GM12878 (cell line): Measurements from ENCODE around the gene PIR. TPM values are rescaled to one million over a fixed set of nuclear protein-coding genes. Genes with fewer than 3 reads are reported as not detected.

ENCODE experiments used
- ATAC-seq: fragments of 200-7000 bp; cut with Tn5 transposase; 3 replicates; pipeline ENCODE4 v1.9.1; 2020; ENCODE audit warnings: mild to moderate bottlenecking, moderate library complexity
- BruUV-seq: library from RNA; stranded (reverse); fragments of 400-500 nt; replicated peaks from 2 replicates; lab custom pipeline; 2021; lab: Mats Ljungman, UMichigan
- CTCF ChIA-PET: fragments of 300-600 bp; sonication (Branson Sonifier 250); formaldehyde crosslinking; extraction: SDS; loops from one replicate; lab custom pipeline; 2021; ENCODE audit warnings: inconsistent platforms; lab: Yijun Ruan, JAX
- POLR2A ChIA-PET: fragments of 350-600 bp; formaldehyde crosslinking; extraction: SDS; loops from one replicate; lab custom pipeline; 2021; ENCODE audit warnings: inconsistent platforms; lab: Charles Lee
- RAD21 ChIA-PET: fragments of 300-600 bp; sonication (Branson Sonifier 250); formaldehyde crosslinking; loops from one replicate; lab custom pipeline; 2023; ENCODE audit warnings: antibody characterized with exemption; ENCODE audit not compliant: unreplicated experiment; lab: Charles Lee
- SMC1A ChIA-PET: fragments of 300-600 bp; sonication (Branson Sonifier 250); formaldehyde crosslinking; loops from one replicate; lab custom pipeline; 2023; ENCODE audit not compliant: unreplicated experiment, uncharacterized antibody; lab: Charles Lee
- DNase-seq: peaks from one replicate; pipeline ENCODE4 v3.0.0-alpha.2; 2011; ENCODE audit warnings: low read depth, low spot score
- FAIRE-seq: peaks from 3 replicates; lab custom pipeline; 2011; peaks lifted over from hg19 to GRCh38; lab: Jason Lieb, UNC
- H2AFZ ChIP-seq: 2 replicates; pipeline ENCODE4 v1.6.0; 2011; ENCODE audit warnings: low read depth, low read length, control low read depth; ENCODE audit not compliant: control insufficient read depth
- H3K27ac ChIP-seq: 2 replicates; pipeline ENCODE4 v1.5.1; 2011; ENCODE audit warnings: control low read depth; ENCODE audit not compliant: control insufficient read depth, insufficient read depth
- H3K27me3 ChIP-seq, 2 experiments: replicated peaks in 1 of 2; 2 replicates each; pipeline versions ENCODE4 v1.6.0 to v1.6.1; 2011; ENCODE audit warnings: low read length in 1 of 2; ENCODE audit not compliant: control insufficient read depth in 2 of 2, insufficient read depth in 2 of 2
- H3K36me3 ChIP-seq, 2 experiments: 2 replicates each; pipeline ENCODE4 v1.5.1; 2011; ENCODE audit warnings: low read length in 1 of 2; ENCODE audit not compliant: control insufficient read depth in 2 of 2, insufficient read depth in 2 of 2
- H3K4me1 ChIP-seq: 2 replicates; pipeline ENCODE4 v1.6.1; 2011; ENCODE audit warnings: mild to moderate bottlenecking, low read length, moderate library complexity, mixed read lengths; ENCODE audit not compliant: control insufficient read depth, insufficient read depth
- H3K4me2 ChIP-seq: 2 replicates; pipeline ENCODE4 v1.6.0; 2011; ENCODE audit warnings: control low read depth; ENCODE audit not compliant: control insufficient read depth, insufficient read depth
- H3K4me3 ChIP-seq: fragments of 200-600 bp; sonication (generic); 2 replicates; pipeline ENCODE4 v1.5.1; 2016
- H3K79me2 ChIP-seq: 2 replicates; pipeline ENCODE4 v1.6.0; 2011; ENCODE audit warnings: low read length; ENCODE audit not compliant: control insufficient read depth, insufficient read depth
- H3K9ac ChIP-seq: 2 replicates; pipeline ENCODE4 v1.8.0; 2011; ENCODE audit warnings: low read length, control low read depth, mixed read lengths; ENCODE audit not compliant: control insufficient read depth, insufficient read depth
- H3K9me3 ChIP-seq: replicated peaks from 3 replicates; pipeline ENCODE4 v1.5.1; 2011; ENCODE audit warnings: mild to moderate bottlenecking, low read length; ENCODE audit not compliant: control insufficient read depth, insufficient read depth
- H4K20me1 ChIP-seq: 2 replicates; pipeline ENCODE4 v1.6.0; 2011; ENCODE audit not compliant: control insufficient read depth, insufficient read depth
- ATF7 ChIP-seq: fragments of 450-650 bp; IDR thresholded peaks from 2 replicates; pipeline ENCODE4 v1.6.1; 2016; ENCODE audit warnings: low read depth, mild to moderate bottlenecking
- BHLHE40 ChIP-seq, 2 experiments: fragments of 450-650 bp in 1 of 2; IDR thresholded peaks; 2 replicates each; pipeline ENCODE4 v1.6.1; 2011 to 2017; ENCODE audit warnings: low read depth in 2 of 2, borderline replicate concordance in 1 of 2, improper control_type of control experiment in 1 of 2, low read length in 1 of 2, mild to moderate bottlenecking in 1 of 2
- CBX3 ChIP-seq: fragments of 200-600 bp; sonication (generic); IDR thresholded peaks from 2 replicates; pipeline ENCODE4 v1.6.1; 2016; ENCODE audit warnings: low read depth, borderline replicate concordance
- CREB1 ChIP-seq: IDR thresholded peaks from 2 replicates; pipeline ENCODE4 v1.6.1; 2012; ENCODE audit warnings: low read depth, mild to moderate bottlenecking, inconsistent platforms
- EED ChIP-seq: sonication (generic); IDR thresholded peaks from 2 replicates; pipeline ENCODE4 v1.6.1; 2016; ENCODE audit warnings: antibody characterized with exemption, low read depth
- RAD21 ChIP-seq: IDR thresholded peaks from 2 replicates; pipeline ENCODE4 v1.6.1; 2011; ENCODE audit warnings: mild to moderate bottlenecking, low read depth, low read length, moderate library complexity; ENCODE audit not compliant: insufficient read depth
- TCF3 ChIP-seq: IDR thresholded peaks from 2 replicates; pipeline ENCODE4 v1.6.1; 2012; ENCODE audit warnings: low read depth, mild to moderate bottlenecking, low read length, borderline replicate concordance; ENCODE audit not compliant: insufficient read depth
- ZNF622 ChIP-seq: fragments of 450-650 bp; IDR thresholded peaks from 2 replicates; pipeline ENCODE4 v1.6.1; 2017; ENCODE audit warnings: mild to moderate bottlenecking, inconsistent platforms
- WGBS: methylation state at CpG from one replicate; pipeline ENCODE4 v1.1.6; 2016; ENCODE audit warnings: low lambda C conversion rate; ENCODE audit not compliant: insufficient replicate concordance, insufficient coverage; ENCODE audit errors: missing lambda C conversion rate; 5-methylcytosine and 5-hydroxymethylcytosine counted together
- in situ Hi-C: fragments of 300-500 bp; cut with MboI; formaldehyde crosslinking; loops from 9 replicates; pipeline ENCODE4 v1.14.3; 2018; ENCODE audit warnings: mixed read lengths
- intact Hi-C: fragments of 100-400 bp; cut with micrococcal nuclease; formaldehyde crosslinking; loops from one replicate; pipeline ENCODE4 v1.14.2; 2022; ENCODE audit not compliant: unreplicated experiment
- polyA plus RNA-seq, 11 experiments: library from polyadenylated mRNA; depleted of rRNA in 4 of 11; unstranded in 6 of 11; stranded (reverse) in 5 of 11; fragments of >200 nt; fragmentation: Nextera tagmentation in 4 of 11; fragmentation: Illumina TruSeq in 1 of 11; extraction: Ambion mirVana in 4 of 11; extraction: Trizol in 1 of 11; gene quantifications; 1 replicate in 1 of 11; 2 replicates in 10 of 11; pipeline versions ENCODE4 v1.2.1 to v1.2.3, GENCODE V29; 2011 to 2016; ENCODE audit warnings: inconsistent platforms in 2 of 11, missing spikeins in 2 of 11, low read depth in 1 of 11
- total RNA-seq, 4 experiments: library from RNA; depleted of rRNA in 3 of 4; stranded (reverse); fragments of >200 nt in 3 of 4; fragmentation: Illumina TruSeq in 1 of 4; extraction: Trizol in 1 of 4; gene quantifications; 2 replicates each; pipeline versions ENCODE4 v1.2.1 to v1.2.3, GENCODE V29; 2013 to 2021
- TF ChIP-seq, protein P1 (sequence below): IDR thresholded peaks from 2 replicates; pipeline ENCODE4 v1.6.1; 2011; ENCODE audit warnings: borderline replicate concordance, low read depth, mild to moderate bottlenecking, moderate library complexity, mixed read lengths, low read length; ENCODE audit not compliant: insufficient read depth; ENCODE audit errors: extremely low read length
- TF ChIP-seq, protein P2 (sequence below): fragments of 150-350 bp; IDR thresholded peaks from 2 replicates; pipeline ENCODE4 v1.6.1; 2016; ENCODE audit warnings: low read depth, low read length

Gene PIR
- total and polyA plus RNA-seq, 10 of the 15 experiments (the other 5 are each of a cell fraction or from before 2014, with no cell fraction given): 3.8 to 16.5 (median 7.3) TPM

DNA sequence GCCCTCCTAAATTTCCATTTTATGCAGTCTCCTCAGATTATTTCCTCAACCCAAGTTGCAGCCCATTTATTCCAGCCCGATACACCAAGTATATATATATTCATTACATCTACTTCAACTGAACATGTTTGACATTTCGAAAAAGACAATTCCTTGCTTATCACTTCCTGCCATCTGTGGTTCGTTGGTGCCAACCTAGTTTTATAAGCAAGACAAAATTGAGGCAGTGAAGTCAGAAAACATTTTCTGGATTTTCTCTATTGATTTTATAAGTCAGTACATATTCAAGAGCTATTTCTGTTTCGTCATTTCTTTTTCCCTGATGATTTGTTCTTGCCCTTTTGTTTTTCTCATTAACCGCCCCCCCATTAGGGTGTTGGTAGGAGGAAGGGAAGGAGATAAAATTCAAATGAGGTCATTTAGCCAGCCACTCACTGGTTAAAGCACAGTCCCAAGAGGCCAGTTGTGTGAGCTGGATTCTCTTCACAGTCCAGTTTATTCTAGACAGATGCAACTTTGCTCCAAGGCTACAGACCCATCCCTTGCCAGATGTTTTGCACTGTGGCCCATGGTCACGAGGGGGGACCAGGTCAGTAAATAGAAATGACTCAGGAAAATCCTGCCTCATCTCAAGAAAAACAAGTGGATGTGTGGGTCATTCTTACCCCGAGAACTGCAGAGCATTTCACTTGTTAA lies 88.6 kb downstream of the PIR start:
- Histone ChIP-seq H4K20me1 (no peaks in the 10 kb centered on the region), H3K27me3 (no peaks in the 10 kb centered on the region; a peak in 1 of 4 replicates), H3K27ac (no peak overlapping the region)
- no peak for TF ChIP-seq ATF7
- no peak for TF ChIP-seq ZNF622
- no peak for TF ChIP-seq CBX3
- TF ChIP-seq TCF3: no peak
- TF ChIP-seq, protein P1, sequence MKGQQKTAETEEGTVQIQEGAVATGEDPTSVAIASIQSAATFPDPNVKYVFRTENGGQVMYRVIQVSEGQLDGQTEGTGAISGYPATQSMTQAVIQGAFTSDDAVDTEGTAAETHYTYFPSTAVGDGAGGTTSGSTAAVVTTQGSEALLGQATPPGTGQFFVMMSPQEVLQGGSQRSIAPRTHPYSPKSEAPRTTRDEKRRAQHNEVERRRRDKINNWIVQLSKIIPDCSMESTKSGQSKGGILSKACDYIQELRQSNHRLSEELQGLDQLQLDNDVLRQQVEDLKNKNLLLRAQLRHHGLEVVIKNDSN: no peak
- TF ChIP-seq EED: no peak
- TF ChIP-seq, all 136 proteins: peak for 0
- in situ Hi-C loops (no loop called here), intact Hi-C loops (no loop called here)
- H3K4me2 ChIP-seq: no peak overlapping the region
- H3K9ac ChIP-seq: no peak overlapping the region
- no peak overlapping the region for H2AFZ ChIP-seq
- ATAC-seq (no peak), FAIRE-seq (no peak), DNase-seq (no peak)
- POLR2A ChIA-PET: interaction anchor here (0.7 kb wide), 1 partner anchor 1292 kb away, joined by 5 read pairs; no protein-coding TSS in a partner anchor
- no peaks in the 10 kb centered on the region for H3K9me3 ChIP-seq
- H3K79me2 ChIP-seq: no peaks in the 10 kb centered on the region
- H3K4me1 ChIP-seq: no peaks in the 10 kb centered on the region
- RAD21 ChIA-PET: no interaction called here
- H3K36me3 ChIP-seq: no peaks in the 10 kb centered on the region
- 25% methylated on average over 7 of the region's 7 CpGs for WGBS
- no peak overlapping the region for H3K4me3 ChIP-seq
- no TSS peak for BruUV-seq
- SMC1A ChIA-PET: no interaction called here
- CTCF ChIA-PET: no interaction called here

DNA sequence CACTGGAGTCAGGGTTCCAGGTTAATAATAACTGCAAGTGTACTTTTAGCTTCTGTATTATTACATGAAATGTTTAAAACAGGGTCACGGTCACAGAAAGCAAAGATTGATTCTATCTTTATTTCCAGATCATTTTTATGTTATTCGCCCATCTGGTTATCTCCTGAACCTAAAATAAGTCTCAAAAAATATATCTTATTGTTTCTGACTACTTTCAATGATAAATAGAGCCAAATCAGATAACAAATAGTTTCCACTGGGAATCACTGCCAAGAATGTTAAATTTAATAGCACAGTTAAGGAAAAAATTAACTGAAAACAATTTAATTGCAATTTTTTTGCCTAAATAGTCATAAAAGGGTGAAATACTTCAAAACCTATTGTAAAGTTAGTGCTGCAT lies 91.8 kb downstream of the PIR start:
- no peaks in the 10 kb centered on the region for H3K9me3 ChIP-seq
- H3K79me2 ChIP-seq: no peaks in the 10 kb centered on the region
- H3K4me3 ChIP-seq: no peak overlapping the region
- intact Hi-C loops: no loop called here
- BruUV-seq: no TSS peak
- ChIA-PET SMC1A (interaction anchor here (1.1 kb wide), 1 partner anchor 18 kb away, joined by 3 read pairs; no protein-coding TSS in a partner anchor), CTCF (no interaction called here), RAD21 (no interaction called here), POLR2A (no interaction called here)
- H3K36me3 ChIP-seq: no peaks in the 10 kb centered on the region
- H3K27me3 ChIP-seq: no peaks in the 10 kb centered on the region; a peak in 1 of 4 replicates
- H3K4me2 ChIP-seq: no peak overlapping the region
- no peak for ATAC-seq
- no peaks in the 10 kb centered on the region for H4K20me1 ChIP-seq
- WGBS: 18% methylated on average over 2 of the region's 2 CpGs
- H2AFZ ChIP-seq: no peak overlapping the region
- no peaks in the 10 kb centered on the region for H3K4me1 ChIP-seq
- no peak overlapping the region for H3K27ac ChIP-seq
- no peak for FAIRE-seq
- in situ Hi-C loops: no loop called here
- DNase-seq: no peak
- no peak overlapping the region for H3K9ac ChIP-seq
- TF ChIP-seq RAD21 (no peak), BHLHE40 (IDR thresholded peaks at IDR 0.05; ENCODE audit: borderline replicate concordance in 1 of 2, low read depth in 2 of 2, low read length in 1 of 2) (no peak), CREB1 (no peak)
- TF ChIP-seq, protein P2, sequence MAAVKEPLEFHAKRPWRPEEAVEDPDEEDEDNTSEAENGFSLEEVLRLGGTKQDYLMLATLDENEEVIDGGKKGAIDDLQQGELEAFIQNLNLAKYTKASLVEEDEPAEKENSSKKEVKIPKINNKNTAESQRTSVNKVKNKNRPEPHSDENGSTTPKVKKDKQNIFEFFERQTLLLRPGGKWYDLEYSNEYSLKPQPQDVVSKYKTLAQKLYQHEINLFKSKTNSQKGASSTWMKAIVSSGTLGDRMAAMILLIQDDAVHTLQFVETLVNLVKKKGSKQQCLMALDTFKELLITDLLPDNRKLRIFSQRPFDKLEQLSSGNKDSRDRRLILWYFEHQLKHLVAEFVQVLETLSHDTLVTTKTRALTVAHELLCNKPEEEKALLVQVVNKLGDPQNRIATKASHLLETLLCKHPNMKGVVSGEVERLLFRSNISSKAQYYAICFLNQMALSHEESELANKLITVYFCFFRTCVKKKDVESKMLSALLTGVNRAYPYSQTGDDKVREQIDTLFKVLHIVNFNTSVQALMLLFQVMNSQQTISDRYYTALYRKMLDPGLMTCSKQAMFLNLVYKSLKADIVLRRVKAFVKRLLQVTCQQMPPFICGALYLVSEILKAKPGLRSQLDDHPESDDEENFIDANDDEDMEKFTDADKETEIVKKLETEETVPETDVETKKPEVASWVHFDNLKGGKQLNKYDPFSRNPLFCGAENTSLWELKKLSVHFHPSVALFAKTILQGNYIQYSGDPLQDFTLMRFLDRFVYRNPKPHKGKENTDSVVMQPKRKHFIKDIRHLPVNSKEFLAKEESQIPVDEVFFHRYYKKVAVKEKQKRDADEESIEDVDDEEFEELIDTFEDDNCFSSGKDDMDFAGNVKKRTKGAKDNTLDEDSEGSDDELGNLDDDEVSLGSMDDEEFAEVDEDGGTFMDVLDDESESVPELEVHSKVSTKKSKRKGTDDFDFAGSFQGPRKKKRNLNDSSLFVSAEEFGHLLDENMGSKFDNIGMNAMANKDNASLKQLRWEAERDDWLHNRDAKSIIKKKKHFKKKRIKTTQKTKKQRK: no peak
